SJSA1 (cell line): ENCODE measurements around the gene EPB41. TPM values are rescaled to one million over a fixed set of nuclear protein-coding genes. Genes with fewer than 3 reads are reported as not detected.
"Not testable (repeated sequence)": the region's sequence is repeated elsewhere in the genome, so short reads cannot be mapped to it uniquely, and the experiment has no call there.

Source experiments
- DNase-seq, 2 experiments: peaks; one replicate each; pipeline ENCODE4 v3.0.0-alpha.2; 2015 to 2020; ENCODE audit warnings: low spot score in 2 of 2, low read depth in 1 of 2
- H3K27ac ChIP-seq: fragments of 250-450 bp; sonication (Bioruptor Pico); 2 replicates; pipeline ENCODE4 v1.5.1; 2020; ENCODE audit warnings: mild to moderate bottlenecking, moderate library complexity
- H3K27me3 ChIP-seq: fragments of 250-450 bp; sonication (Bioruptor Pico); replicated peaks from 2 replicates; pipeline ENCODE4 v1.5.1; 2020; ENCODE audit warnings: mild to moderate bottlenecking, moderate library complexity
- H3K36me3 ChIP-seq: fragments of 250-450 bp; sonication (Bioruptor Pico); 2 replicates; pipeline ENCODE4 v1.5.1; 2020; ENCODE audit warnings: mild to moderate bottlenecking
- H3K4me1 ChIP-seq: fragments of 250-450 bp; sonication (Bioruptor Pico); replicated peaks from 2 replicates; pipeline ENCODE4 v1.6.1; 2021; ENCODE audit warnings: mild to moderate bottlenecking
- H3K4me3 ChIP-seq: fragments of 250-450 bp; sonication (Bioruptor Pico); 2 replicates; pipeline ENCODE4 v1.5.1; 2020; ENCODE audit warnings: mild to moderate bottlenecking
- H3K9me3 ChIP-seq: fragments of 250-450 bp; sonication (Bioruptor Pico); replicated peaks from 2 replicates; pipeline ENCODE4 v1.5.1; 2020; ENCODE audit warnings: mild to moderate bottlenecking
- total RNA-seq: library from RNA; depleted of rRNA; stranded (reverse); fragments of >200 nt; shearing (Covaris generic); gene quantifications from 2 replicates; pipeline ENCODE4 v1.2.3, GENCODE V29; 2014

EPB41 gene
- total RNA-seq, 1 experiment from 2014 or later = 5.3 TPM

GRCh38 chr1:28954126-28954726 lies 39.9 kb downstream of the EPB41 start:
- no peak overlapping the region for H3K4me3 ChIP-seq
- no peak overlapping the region for H3K27ac ChIP-seq
- no peaks in the 10 kb centered on the region for H3K4me1 ChIP-seq
- H3K9me3 ChIP-seq = no peaks in the 10 kb centered on the region
- H3K36me3 ChIP-seq = no peaks in the 10 kb centered on the region
- no peaks in the 10 kb centered on the region for H3K27me3 ChIP-seq
- DNase-seq = no peak

GRCh38 chr1:28956038-28956464 lies 41.7 kb downstream of the EPB41 start:
- no peaks in the 10 kb centered on the region for H3K4me1 ChIP-seq
- H3K27me3 ChIP-seq = no peaks in the 10 kb centered on the region
- no peak for DNase-seq
- H3K36me3 ChIP-seq = no peaks in the 10 kb centered on the region
- H3K4me3 ChIP-seq = no peak overlapping the region
- no peak overlapping the region for H3K27ac ChIP-seq
- no peaks in the 10 kb centered on the region for H3K9me3 ChIP-seq

- H3K4me1 ChIP-seq, H3K9me3 ChIP-seq, H3K27ac ChIP-seq, DNase-seq, H3K36me3 ChIP-seq, H3K27me3 ChIP-seq, H3K4me3 ChIP-seq: not testable (repeated sequence)
These were observed 47.9 kb downstream of the EPB41 start for GRCh38 chr1:28962114-28962831.

GRCh38 chr1:28965271-28965870 lies 51.0 kb downstream of the EPB41 start:
- Histone ChIP-seq H3K36me3 (no peaks in the 10 kb centered on the region), H3K27me3 (no peaks in the 10 kb centered on the region), H3K4me3 (no peak overlapping the region), H3K27ac (no peak overlapping the region), H3K9me3 (no peaks in the 10 kb centered on the region), H3K4me1 (peaks cover 4% of the 10 kb centered on the region; the same call in 1 of the 2 replicates)
- DNase-seq = no peak

GRCh38 chr1:28966617-28967016 lies 52.2 kb downstream of the EPB41 start:
- Histone ChIP-seq H3K9me3 (no peaks in the 10 kb centered on the region), H3K4me3 (no peak overlapping the region), H3K27me3 (no peaks in the 10 kb centered on the region), H3K36me3 (no peaks in the 10 kb centered on the region), H3K27ac (no peak overlapping the region), H3K4me1 (peaks cover 11% of the 10 kb centered on the region)
- DNase-seq = no peak

GRCh38 chr1:28971980-28972771 lies 57.8 kb downstream of the EPB41 start:
- no peaks in the 10 kb centered on the region for H3K36me3 ChIP-seq
- H3K27ac ChIP-seq = peak overlapping the region; percentile 9

GRCh38 chr1:28973596-28974421 lies 59.4 kb downstream of the EPB41 start:
- Histone ChIP-seq H3K9me3 (no peaks in the 10 kb centered on the region), H3K4me3 (no peak overlapping the region), H3K27ac (no peak overlapping the region), H3K36me3 (no peaks in the 10 kb centered on the region), H3K27me3 (no peaks in the 10 kb centered on the region), H3K4me1 (peaks cover 29% of the 10 kb centered on the region)
- DNase-seq = no peak

More at GRCh38 chr1:28971980-28972771, 57.8 kb downstream of the EPB41 start:
- no peaks in the 10 kb centered on the region for H3K9me3 ChIP-seq
- peak; percentile 76 to 82 for DNase-seq
- H3K27me3 ChIP-seq = no peaks in the 10 kb centered on the region
- H3K4me1 ChIP-seq = peaks cover 29% of the 10 kb centered on the region
- no peak overlapping the region for H3K4me3 ChIP-seq

- no peaks in the 10 kb centered on the region for H3K36me3 ChIP-seq
- H3K4me3 ChIP-seq = no peak overlapping the region
- no peak overlapping the region for H3K27ac ChIP-seq
- no peaks in the 10 kb centered on the region for H3K27me3 ChIP-seq
- no peak for DNase-seq
- H3K4me1 ChIP-seq = peaks cover 29% of the 10 kb centered on the region
- no peaks in the 10 kb centered on the region for H3K9me3 ChIP-seq
These were observed 60.1 kb downstream of the EPB41 start for GRCh38 chr1:28974432-28974831.

- H3K27me3 ChIP-seq = no peaks in the 10 kb centered on the region
- peaks cover 26% of the 10 kb centered on the region for H3K4me1 ChIP-seq
- no peak overlapping the region for H3K27ac ChIP-seq
- DNase-seq = no peak
- H3K36me3 ChIP-seq = no peaks in the 10 kb centered on the region
- H3K9me3 ChIP-seq = no peaks in the 10 kb centered on the region
- H3K4me3 ChIP-seq = no peak overlapping the region
These were observed 61.9 kb downstream of the EPB41 start for GRCh38 chr1:28976248-28976647.

GRCh38 chr1:28981210-28981609 lies 66.8 kb downstream of the EPB41 start:
- H3K27ac ChIP-seq = no peak overlapping the region
- no peak for DNase-seq
- no peaks in the 10 kb centered on the region for H3K36me3 ChIP-seq
- H3K9me3 ChIP-seq = no peaks in the 10 kb centered on the region
- H3K27me3 ChIP-seq = no peaks in the 10 kb centered on the region
- no peak overlapping the region for H3K4me3 ChIP-seq
- peaks cover 4% of the 10 kb centered on the region for H3K4me1 ChIP-seq

GRCh38 chr1:28982198-28982597 lies 67.8 kb downstream of the EPB41 start:
- Histone ChIP-seq H3K4me3 (no peak overlapping the region), H3K36me3 (no peaks in the 10 kb centered on the region), H3K9me3 (no peaks in the 10 kb centered on the region), H3K27ac (no peak overlapping the region), H3K4me1 (peaks cover 4% of the 10 kb centered on the region), H3K27me3 (no peaks in the 10 kb centered on the region)
- DNase-seq = no peak

GRCh38 chr1:28983091-28983490 lies 68.7 kb downstream of the EPB41 start:
- Histone ChIP-seq H3K27ac (no peak overlapping the region), H3K4me3 (no peak overlapping the region), H3K27me3 (no peaks in the 10 kb centered on the region), H3K36me3 (no peaks in the 10 kb centered on the region), H3K9me3 (no peaks in the 10 kb centered on the region), H3K4me1 (peaks cover 4% of the 10 kb centered on the region)
- DNase-seq = no peak
